ENCODE results near the gene KLF2. TPM values are rescaled to one million over a fixed set of nuclear protein-coding genes. Genes with fewer than 3 reads are reported as not detected.

Gene KLF2
- total RNA-seq, 1 experiment from 2014 or later, result not detected

DNA sequence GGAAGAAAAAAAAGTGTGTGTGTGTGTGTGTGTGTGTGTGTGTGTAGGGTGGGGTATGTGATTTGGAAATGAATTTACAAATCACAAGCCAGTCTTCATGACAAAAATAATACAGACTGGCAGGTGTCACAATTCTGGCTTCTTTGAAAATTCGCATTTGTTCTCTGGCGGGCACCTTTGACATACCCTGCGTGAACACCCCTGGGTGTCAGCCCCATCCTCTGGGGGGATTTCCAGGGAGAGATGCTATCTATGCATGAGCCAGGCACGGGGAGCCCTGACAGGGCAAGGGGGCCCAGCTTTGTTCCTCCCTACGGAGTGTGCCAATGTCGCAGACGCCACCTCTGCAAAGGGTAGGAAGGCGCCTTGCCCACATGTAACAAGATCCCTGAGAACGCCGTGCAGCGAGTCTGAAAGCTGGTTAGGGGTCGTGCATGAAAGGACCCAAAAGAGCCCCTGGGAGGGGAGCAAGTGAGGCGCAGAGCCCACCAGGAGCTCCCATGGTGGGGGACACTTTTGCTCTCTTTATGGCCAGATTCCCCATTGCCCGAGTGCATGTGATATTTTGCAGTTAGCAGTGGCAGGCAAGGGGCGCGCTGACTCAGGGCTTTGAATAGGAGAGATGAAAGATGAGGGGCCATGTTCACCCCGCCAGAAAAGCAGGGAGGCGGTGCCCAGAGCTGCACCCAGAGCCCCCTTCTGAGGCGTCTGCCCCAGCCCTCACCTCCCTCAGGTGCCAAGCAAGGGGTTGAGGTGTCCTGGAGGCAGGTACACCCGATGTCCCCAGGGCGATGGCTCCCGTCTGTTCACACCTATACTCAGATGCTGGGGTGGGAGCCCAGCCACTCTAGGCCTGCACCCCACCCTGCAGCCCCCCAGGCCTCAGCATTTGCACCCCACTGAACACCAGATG is 45.3 kb downstream of the KLF2 start:
- DNase-seq, result no peak
- H3K27me3 ChIP-seq (ENCODE audit: control insufficient read depth, insufficient read depth, low read length), result no peaks in the 10 kb centered on the region
- H3K36me3 ChIP-seq (replicated peaks; ENCODE audit: control insufficient read depth, insufficient read depth, low read length), result peaks cover 2% of the 10 kb centered on the region
- H3K4me3 ChIP-seq (ENCODE audit: insufficient read depth, low read depth, low read length), result no peak overlapping the region

DNA sequence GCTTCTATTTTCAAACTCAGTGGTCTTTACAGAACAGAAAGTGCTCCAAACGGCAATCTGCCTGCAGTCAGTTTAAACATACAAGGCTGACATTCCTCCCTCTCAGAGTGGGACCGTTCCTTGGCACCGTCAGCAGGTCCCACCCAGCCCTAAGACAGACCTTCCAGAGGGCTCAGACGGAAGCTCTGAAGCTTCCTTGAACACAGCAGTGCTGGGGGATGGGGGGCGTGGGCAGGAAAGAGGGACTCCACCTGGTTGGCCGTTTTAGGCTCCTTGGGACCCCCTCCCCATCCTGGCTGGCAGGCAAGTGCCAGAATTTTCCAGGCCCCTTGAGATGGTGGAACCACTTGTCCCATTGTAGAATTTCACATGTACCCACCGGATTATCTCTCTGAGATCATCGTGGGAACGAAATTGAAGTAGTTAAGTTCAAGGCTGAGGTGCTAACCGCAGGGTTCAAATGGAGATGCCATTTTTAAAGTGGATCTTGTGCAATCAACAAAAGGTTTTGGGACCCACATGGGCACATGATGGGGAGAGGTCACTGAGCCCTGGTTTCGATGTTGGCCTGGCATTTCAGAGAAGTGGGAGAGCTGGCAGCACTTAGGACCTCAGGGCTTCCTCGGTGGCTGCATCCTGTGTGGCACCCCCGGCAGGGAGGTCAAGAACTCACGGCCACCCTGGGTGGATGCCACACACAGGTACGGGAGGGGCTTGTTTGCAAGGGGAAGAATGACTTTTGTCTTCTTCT is 46.2 kb downstream of the KLF2 start:
- peaks cover 5% of the 10 kb centered on the region for H3K36me3 ChIP-seq (replicated peaks; ENCODE audit: control insufficient read depth, insufficient read depth, low read length)
- no peak overlapping the region for H3K4me3 ChIP-seq (ENCODE audit: insufficient read depth, low read depth, low read length)
- H3K27me3 ChIP-seq (ENCODE audit: control insufficient read depth, insufficient read depth, low read length), result no peaks in the 10 kb centered on the region
- DNase-seq, result no peak

DNA sequence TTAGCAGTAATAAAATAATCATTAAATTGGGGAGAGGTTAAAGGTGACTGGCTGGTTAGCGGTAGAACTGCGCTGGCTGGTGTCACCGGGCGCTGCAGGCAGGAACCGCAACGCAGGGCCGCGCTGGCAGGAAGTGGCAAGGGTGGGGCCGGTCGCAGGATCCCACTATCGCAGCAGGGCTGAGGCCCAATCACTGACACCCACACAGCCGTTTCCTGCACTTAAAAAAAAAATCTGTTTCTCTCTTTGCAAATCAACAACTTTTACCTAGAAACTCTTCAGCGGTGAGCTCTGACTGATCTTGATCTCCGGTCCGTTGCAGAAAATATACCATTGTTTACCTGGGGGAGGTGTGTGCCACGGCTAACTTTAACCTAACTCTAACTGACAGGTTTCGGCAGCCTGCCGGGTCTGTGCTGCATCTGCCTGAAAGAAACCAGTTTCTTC is 46.9 kb downstream of the KLF2 start:
- no peaks in the 10 kb centered on the region for H3K27me3 ChIP-seq (ENCODE audit: control insufficient read depth, insufficient read depth, low read length)
- no peak overlapping the region for H3K4me3 ChIP-seq (ENCODE audit: insufficient read depth, low read depth, low read length)
- no peak for DNase-seq
- peaks cover 5% of the 10 kb centered on the region for H3K36me3 ChIP-seq (replicated peaks; ENCODE audit: control insufficient read depth, insufficient read depth, low read length)

DNA sequence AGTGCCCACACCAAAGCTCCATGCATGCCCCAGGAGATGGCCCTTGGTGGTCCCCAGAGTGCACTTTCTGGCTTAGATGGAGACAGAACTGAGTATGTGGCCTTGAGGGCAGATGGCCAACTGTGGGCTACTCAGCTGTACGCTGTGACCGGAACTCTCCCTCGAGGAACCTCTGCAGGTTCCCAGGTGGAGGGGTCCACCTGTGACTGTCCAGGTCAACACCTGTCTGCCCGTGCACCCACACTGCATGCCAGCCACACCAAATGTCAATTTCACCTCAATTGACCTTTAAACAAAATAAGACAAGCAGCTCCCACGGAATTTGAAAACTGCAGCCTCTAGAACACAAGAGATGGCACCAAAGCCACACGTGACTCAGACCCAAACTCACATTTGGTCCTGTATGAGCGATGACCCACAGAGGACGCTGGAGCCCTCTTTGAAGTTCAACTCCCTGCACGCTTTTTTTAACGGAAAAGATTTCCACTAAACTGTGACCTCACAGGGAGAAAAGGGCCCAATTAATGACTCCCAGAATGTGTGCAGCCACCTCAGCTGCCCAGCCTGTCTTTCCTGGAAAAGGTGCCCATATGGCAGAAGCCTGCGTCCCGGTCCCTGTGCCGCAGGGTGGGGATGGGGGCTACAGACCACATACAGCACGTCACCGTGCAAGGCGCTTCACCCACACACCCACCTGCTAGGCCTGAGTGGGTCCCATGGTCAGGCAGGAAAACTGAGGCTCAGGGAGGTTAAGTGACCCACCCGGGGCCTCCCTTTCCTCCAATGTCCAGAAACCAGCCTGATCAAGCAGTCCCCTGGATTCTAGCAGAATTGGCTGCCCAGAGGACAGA is 47.7 kb downstream of the KLF2 start:
- Histone ChIP-seq H3K36me3 (replicated peaks; ENCODE audit: control insufficient read depth, insufficient read depth, low read length) (peaks cover 5% of the 10 kb centered on the region), H3K4me3 (ENCODE audit: insufficient read depth, low read depth, low read length) (no peak overlapping the region), H3K27me3 (ENCODE audit: control insufficient read depth, insufficient read depth, low read length) (no peaks in the 10 kb centered on the region)
- no peak for DNase-seq

DNA sequence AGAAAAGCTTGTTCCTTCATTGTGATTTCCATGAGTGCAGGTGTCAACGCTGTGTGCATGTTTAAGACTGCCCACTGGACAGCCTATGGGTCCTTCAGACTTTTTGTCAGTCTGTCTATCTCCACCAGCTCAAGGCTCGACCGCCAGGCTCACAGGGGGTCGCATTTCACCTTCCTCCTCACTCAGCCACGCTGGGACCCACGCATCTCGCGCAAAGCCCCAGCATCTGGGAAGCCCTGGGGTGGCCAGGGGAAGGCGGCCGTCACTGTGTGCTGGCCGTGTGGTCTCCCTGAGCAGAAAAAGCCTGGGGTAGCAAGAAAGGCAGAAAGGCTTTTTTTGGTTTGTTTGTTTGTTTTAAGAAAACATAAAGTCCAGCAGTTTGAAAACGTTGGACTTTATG is 48.5 kb downstream of the KLF2 start:
- Histone ChIP-seq H3K4me3 (ENCODE audit: insufficient read depth, low read depth, low read length) (no peak overlapping the region), H3K27me3 (ENCODE audit: control insufficient read depth, insufficient read depth, low read length) (no peaks in the 10 kb centered on the region), H3K36me3 (replicated peaks; ENCODE audit: control insufficient read depth, insufficient read depth, low read length) (peaks cover 5% of the 10 kb centered on the region)
- DNase-seq, result no peak

DNA sequence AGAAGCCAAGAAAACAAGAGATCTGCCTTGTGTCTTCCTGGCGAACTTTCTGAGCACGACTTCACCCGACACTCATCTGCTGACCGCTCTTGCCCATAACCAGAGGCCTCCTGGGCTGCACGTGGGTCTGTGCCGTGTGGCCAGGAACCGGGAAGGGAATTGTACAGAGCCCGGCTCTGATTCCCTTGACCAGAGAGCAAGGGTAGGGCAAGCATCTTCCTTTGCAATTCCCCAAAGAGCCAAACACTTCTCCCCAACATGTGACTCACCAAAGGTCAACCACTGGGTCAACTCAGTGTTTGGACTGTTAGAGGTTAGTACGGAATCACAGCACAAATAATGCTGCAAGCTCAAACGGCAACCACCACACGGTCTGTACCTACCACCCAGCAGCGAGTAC is 48.9 kb downstream of the KLF2 start:
- H3K36me3 ChIP-seq (replicated peaks; ENCODE audit: control insufficient read depth, insufficient read depth, low read length), result peaks cover 5% of the 10 kb centered on the region
- no peak overlapping the region for H3K4me3 ChIP-seq (ENCODE audit: insufficient read depth, low read depth, low read length)
- DNase-seq, result no peak
- H3K27me3 ChIP-seq (ENCODE audit: control insufficient read depth, insufficient read depth, low read length), result no peaks in the 10 kb centered on the region

DNA sequence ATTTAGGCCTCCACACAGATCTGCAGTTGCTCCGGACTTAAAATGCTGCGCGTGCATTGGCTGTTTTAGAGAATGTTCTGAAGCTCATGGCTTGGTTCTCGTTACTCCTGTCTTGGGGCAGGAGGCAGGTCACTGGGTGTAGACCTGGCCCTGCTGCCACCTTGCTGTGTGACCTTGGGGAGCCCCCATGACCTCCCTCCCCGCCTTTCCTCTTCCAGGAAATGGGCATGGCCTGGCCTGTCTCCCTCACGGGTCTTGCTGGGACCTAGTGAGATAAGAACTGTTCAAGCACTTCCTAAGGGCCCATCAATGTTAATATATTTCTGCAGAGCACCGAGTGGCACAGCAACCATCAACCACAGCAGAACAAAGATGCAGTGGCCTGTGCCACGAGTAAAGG is 49.4 kb downstream of the KLF2 start:
- no peak for DNase-seq
- H3K36me3 ChIP-seq (replicated peaks; ENCODE audit: control insufficient read depth, insufficient read depth, low read length), result peaks cover 5% of the 10 kb centered on the region
- H3K4me3 ChIP-seq (ENCODE audit: insufficient read depth, low read depth, low read length), result no peak overlapping the region
- H3K27me3 ChIP-seq (ENCODE audit: control insufficient read depth, insufficient read depth, low read length), result no peaks in the 10 kb centered on the region

DNA sequence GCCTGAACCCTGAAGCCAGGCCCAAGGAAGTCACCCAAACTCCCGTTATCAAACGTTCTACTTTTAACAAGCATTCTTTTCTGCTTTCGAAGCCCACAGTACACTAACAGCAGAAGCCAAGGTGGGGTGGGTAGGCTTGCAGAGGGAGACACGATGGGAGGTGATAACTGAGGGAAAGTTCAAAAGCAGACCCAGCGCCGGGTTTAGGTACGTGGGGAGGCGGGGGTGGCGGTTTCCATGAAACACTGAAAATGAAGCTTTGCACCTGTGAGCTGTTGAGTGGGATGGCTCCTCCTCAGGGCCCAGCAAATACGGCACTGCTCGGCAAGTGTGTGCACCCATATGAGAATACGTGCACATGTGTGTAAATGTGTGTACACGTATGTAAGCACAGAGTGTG is 49.8 kb downstream of the KLF2 start:
- Histone ChIP-seq H3K27me3 (ENCODE audit: control insufficient read depth, insufficient read depth, low read length) (no peaks in the 10 kb centered on the region), H3K36me3 (replicated peaks; ENCODE audit: control insufficient read depth, insufficient read depth, low read length) (peaks cover 5% of the 10 kb centered on the region), H3K4me3 (ENCODE audit: insufficient read depth, low read depth, low read length) (no peak overlapping the region)
- no peak for DNase-seq

DNA sequence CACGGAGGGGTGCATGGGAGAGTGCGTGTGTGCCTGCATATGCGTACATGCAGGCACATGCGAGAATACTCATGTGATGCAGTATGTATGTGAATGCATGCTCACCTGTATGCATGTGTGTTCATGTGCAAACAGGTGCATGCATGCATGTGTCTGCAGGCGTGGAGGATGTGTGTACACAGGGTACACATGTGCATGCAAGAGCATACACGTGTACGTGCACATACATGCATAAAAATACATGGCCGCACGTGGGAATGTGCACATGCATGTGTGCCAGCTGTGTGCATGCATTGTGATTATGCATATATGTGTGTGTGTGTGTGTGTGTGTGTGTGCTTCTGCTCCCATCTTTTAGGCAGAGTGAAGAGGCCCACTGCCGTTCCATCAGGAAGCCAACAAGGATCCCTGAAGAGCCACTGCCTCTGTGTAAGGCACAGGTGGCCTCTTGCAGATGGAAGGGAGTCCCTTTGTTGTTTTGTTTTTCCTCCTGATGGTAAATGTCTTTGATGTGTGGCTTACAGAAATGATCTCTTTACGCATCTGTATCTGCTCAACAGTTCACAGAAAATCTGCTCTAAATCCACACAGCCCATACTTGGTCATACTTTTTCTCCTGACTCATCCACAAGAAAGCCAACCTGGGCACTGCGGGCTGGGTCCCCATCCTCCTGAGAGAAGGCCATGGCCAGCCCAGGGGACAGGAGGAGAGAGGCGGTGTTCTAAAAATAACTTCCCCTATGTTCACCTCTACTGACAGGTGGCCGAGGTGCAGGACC is 50.7 kb downstream of the KLF2 start:
- peaks cover 5% of the 10 kb centered on the region for H3K36me3 ChIP-seq (replicated peaks; ENCODE audit: control insufficient read depth, insufficient read depth, low read length)
- no peak overlapping the region for H3K4me3 ChIP-seq (ENCODE audit: insufficient read depth, low read depth, low read length)
- H3K27me3 ChIP-seq (ENCODE audit: control insufficient read depth, insufficient read depth, low read length), result no peaks in the 10 kb centered on the region
- no peak for DNase-seq

DNA sequence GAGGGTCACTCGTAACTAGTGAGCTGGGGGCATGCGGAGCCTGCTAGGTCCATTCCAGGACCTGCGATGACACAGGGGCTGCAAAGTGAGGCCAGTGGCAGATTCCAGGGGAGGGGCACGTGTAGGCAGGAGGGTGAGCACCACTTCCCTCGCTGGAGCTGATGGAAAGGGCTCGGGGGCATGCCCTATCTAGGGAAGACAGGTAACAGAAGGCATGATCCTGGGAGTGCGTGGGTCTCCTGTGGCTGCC is 51.2 kb downstream of the KLF2 start:
- Histone ChIP-seq H3K4me3 (ENCODE audit: insufficient read depth, low read depth, low read length) (no peak overlapping the region), H3K36me3 (replicated peaks; ENCODE audit: control insufficient read depth, insufficient read depth, low read length) (peaks cover 5% of the 10 kb centered on the region), H3K27me3 (ENCODE audit: control insufficient read depth, insufficient read depth, low read length) (no peaks in the 10 kb centered on the region)

DNA sequence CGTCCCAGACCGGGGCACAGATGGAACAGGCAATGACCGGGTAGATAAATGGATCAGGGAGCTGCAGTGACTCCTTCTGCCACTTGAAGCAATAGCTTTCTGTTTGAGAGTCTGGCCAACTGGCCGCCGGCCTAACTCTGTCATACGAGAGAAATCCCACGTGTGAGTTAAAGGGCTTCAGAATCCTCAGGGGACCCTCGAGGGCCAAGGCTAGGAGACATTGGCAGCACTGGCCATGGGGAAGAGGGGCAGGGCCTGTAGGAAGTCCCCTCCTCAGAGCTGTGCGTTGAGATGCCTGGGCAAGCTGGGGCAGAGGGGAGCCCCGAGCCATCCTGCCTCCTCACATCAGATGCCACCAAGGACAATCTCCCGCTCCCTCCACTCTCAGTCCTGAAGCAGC is 51.6 kb downstream of the KLF2 start:
- Histone ChIP-seq H3K27me3 (ENCODE audit: control insufficient read depth, insufficient read depth, low read length) (no peaks in the 10 kb centered on the region), H3K4me3 (ENCODE audit: insufficient read depth, low read depth, low read length) (no peak overlapping the region), H3K36me3 (replicated peaks; ENCODE audit: control insufficient read depth, insufficient read depth, low read length) (peaks cover 5% of the 10 kb centered on the region)
- DNase-seq, result no peak

More for the DNA sequence above, 51.2 kb downstream of the KLF2 start:
- no peak for DNase-seq

DNA sequence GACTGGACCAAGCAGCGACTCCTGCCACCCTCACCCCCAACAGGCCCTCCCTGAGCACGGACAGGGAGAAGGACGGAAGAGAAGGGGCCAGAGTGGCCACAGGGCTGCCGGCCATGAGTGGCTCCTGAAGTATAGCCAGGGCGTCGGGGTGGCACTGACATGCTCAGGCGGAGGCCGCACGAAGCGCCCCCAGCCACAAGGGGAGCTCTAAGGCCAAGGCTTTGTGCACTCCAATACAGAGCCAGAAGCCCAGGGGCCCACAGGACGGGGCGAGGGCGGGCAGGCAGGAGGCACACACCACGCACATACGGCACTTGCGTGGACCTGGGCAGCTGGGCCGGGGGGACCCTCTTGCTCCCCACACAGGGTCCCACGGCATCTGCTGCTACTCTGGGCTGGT is 52.0 kb downstream of the KLF2 start:
- H3K27me3 ChIP-seq (ENCODE audit: control insufficient read depth, insufficient read depth, low read length), result no peaks in the 10 kb centered on the region
- H3K4me3 ChIP-seq (ENCODE audit: insufficient read depth, low read depth, low read length), result no peak overlapping the region
- H3K36me3 ChIP-seq (replicated peaks; ENCODE audit: control insufficient read depth, insufficient read depth, low read length), result peaks cover 5% of the 10 kb centered on the region
- peak; percentile 91 for DNase-seq

DNA sequence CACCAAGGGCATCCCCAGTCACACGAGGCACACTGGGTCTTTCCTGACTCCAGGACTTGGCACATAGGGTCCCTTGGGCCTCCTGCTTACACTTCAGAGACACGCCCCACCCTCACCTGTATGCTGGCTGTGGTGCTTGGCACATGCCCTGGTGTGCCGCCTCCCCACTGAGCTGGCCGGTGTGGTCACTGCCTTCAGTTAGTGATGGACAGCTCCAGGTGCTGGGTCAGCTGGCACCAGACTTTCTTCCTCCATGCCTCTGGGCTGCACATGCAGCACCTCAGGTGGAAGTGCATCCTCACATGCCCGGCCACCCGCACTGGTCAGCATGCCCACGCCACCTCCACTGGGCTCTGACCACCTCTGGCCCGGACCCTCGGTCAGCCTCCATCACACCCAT is 52.9 kb downstream of the KLF2 start:
- DNase-seq, result no peak
- H3K4me3 ChIP-seq (ENCODE audit: insufficient read depth, low read depth, low read length), result no peak overlapping the region
- no peaks in the 10 kb centered on the region for H3K27me3 ChIP-seq (ENCODE audit: control insufficient read depth, insufficient read depth, low read length)
- H3K36me3 ChIP-seq (replicated peaks; ENCODE audit: control insufficient read depth, insufficient read depth, low read length), result peaks cover 7% of the 10 kb centered on the region

All from H7 (cell line).